K562 (cell line): ENCODE data around the gene POLD4. TPM values are rescaled to one million over a fixed set of nuclear protein-coding genes. Genes with fewer than 3 reads are reported as not detected.

Experiments used
- HNRNPL ChIP-seq: fragments of 200-400 bp; formaldehyde crosslinking; IDR thresholded peaks from 2 replicates; pipeline ENCODE4 v1.6.1; 2017; ENCODE audit warnings: low read depth, mild to moderate bottlenecking, low read length
- NCOA2 ChIP-seq, 2 experiments: fragments of 450-650 bp; IDR thresholded peaks; 2 replicates each; pipeline ENCODE4 v1.6.1; 2018; ENCODE audit warnings: mild to moderate bottlenecking in 2 of 2, moderate library complexity in 1 of 2; ENCODE audit not compliant: partially characterized antibody in 2 of 2
- SP1 ChIP-seq: sonication (generic); formaldehyde crosslinking; IDR thresholded peaks from 2 replicates; pipeline ENCODE4 v1.8.1; 2022; ENCODE audit warnings: mild to moderate bottlenecking, missing genetic modification reagents
- SRSF3 ChIP-seq: fragments of 200-400 bp; formaldehyde crosslinking; IDR thresholded peaks from 2 replicates; pipeline ENCODE4 v1.6.1; 2016; ENCODE audit warnings: mild to moderate bottlenecking, low read length, moderate library complexity; ENCODE audit not compliant: insufficient read depth
- ZFP30 ChIP-seq: fragments of 250-450 bp; sonication (Bioruptor Pico); IDR thresholded peaks from 2 replicates; pipeline ENCODE4 v1.8.0; 2022; ENCODE audit warnings: moderate library complexity, mild to moderate bottlenecking, inconsistent platforms, borderline replicate concordance
- ZNF551 ChIP-seq: fragments of 250-450 bp; sonication (Bioruptor Pico); IDR thresholded peaks from 2 replicates; pipeline ENCODE4 v1.5.0; 2021; ENCODE audit warnings: mild to moderate bottlenecking, moderate library complexity
- polyA plus RNA-seq, 8 experiments: library from polyadenylated mRNA; depleted of rRNA in 4 of 8; stranded (reverse) in 5 of 8; unstranded in 3 of 8; fragments of >200 nt; fragmentation: Nextera tagmentation in 2 of 8; fragmentation: Illumina TruSeq in 1 of 8; extraction: Ambion mirVana in 2 of 8; extraction: Trizol in 1 of 8; gene quantifications; 2 replicates each; pipeline versions ENCODE4 v1.2.1 to v1.2.3, GENCODE V29; 2011 to 2014; ENCODE audit warnings: inconsistent platforms in 1 of 8, missing spikeins in 1 of 8
- total RNA-seq, 7 experiments: library from RNA; depleted of rRNA in 6 of 7; stranded (reverse); fragments of >200 nt in 6 of 7; fragmentation: Illumina TruSeq in 2 of 7; extraction: Trizol in 2 of 7; gene quantifications; 2 replicates each; pipeline versions ENCODE4 v1.2.1 to v1.2.3, GENCODE V29; 2011 to 2021; ENCODE audit warnings: low replicate concordance in 1 of 7
- TF ChIP-seq, protein P1 (sequence below): fragments of 450-650 bp; IDR thresholded peaks from one replicate; pipeline ENCODE4 v1.6.1; 2018; ENCODE audit warnings: mild to moderate bottlenecking, moderate library complexity; ENCODE audit not compliant: partially characterized antibody
- TF ChIP-seq, protein P2 (sequence below): sonication (generic); formaldehyde crosslinking; IDR thresholded peaks from 2 replicates; pipeline ENCODE4 v1.9.0; 2022; ENCODE audit warnings: mild to moderate bottlenecking, missing genetic modification reagents
- TF ChIP-seq, protein P3 (sequence below): sonication (generic); formaldehyde crosslinking; IDR thresholded peaks from 2 replicates; pipeline ENCODE4 v1.4.0; 2020; ENCODE audit warnings: mild to moderate bottlenecking, missing genetic modification reagents
- TF ChIP-seq, protein P4 (sequence below), 3 experiments: fragments of 200-800 bp in 1 of 3; fragments of 250-450 bp in 1 of 3; fragments of 450-650 bp in 1 of 3; sonication (Bioruptor Pico) in 1 of 3; sonication (Bioruptor generic) in 1 of 3; formaldehyde crosslinking in 1 of 3; IDR thresholded peaks; 2 replicates each; pipeline versions ENCODE4 v1.6.1 to v1.8.0; 2016 to 2022; ENCODE audit warnings: mild to moderate bottlenecking in 2 of 3, missing genetic modification characterization in 2 of 3, missing compliant biosample characterization in 1 of 3, moderate library complexity in 1 of 3
- TF ChIP-seq, protein P5 (sequence below): sonication (generic); formaldehyde crosslinking; IDR thresholded peaks from 2 replicates; pipeline ENCODE4 v1.8.1; 2023; ENCODE audit warnings: mild to moderate bottlenecking, missing genetic modification reagents
- TF ChIP-seq, protein P6 (sequence below): fragments of 450-650 bp; IDR thresholded peaks from 2 replicates; pipeline ENCODE4 v1.6.1; 2016; ENCODE audit warnings: antibody characterized with exemption

POLD4 gene
- total and polyA plus RNA-seq, 9 of the 15 experiments (the other 6 are each of a cell fraction or from before 2014, with no cell fraction given) = 5.8 to 64.5 (median 18.3) TPM

DNA sequence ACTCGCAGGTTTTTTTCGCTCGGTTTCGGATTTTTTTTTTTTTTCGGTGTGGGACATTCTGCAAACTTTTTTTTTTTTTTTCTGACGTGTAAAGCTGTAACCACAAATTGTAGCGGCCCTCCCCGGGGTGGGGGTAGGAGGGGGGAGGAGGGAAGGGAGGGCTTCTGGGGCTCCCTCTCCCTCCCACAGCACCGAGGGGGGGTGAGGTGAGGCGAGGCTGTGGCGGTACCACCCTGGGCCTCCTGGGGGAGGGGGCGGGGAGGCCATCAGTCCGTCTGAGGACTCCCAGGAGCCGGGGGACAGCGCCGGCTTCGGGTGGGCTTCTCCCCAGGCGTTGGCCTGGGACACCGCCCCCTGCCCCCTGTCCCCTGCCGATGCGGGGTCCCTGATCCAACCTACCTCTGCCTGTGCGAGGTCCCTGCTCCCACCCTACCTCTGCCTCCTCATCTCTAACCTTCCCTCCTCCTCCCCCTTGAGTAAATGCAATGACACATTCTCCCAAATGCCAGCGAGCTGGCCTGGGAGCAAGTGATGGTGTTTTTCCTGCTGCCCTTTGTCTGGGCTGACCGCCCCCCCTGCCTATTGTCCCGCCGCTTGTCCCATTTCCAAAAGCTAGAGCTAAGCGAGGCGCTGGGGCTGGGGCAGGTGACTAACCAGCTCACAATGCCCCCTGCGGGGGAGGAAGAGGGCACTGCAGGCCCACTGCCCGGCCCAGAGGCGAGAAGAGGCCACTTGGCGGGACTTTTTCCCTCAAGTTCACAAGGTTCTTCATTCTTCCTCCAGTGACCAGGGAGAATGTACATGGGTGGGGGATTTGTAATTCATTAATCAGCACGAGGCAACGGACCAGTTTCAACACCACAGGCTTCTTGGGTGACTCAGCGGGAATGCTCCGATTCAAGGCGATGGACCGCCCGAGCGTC lies 20.6 kb upstream of the POLD4 start (continued):
- TF ChIP-seq, protein P1, sequence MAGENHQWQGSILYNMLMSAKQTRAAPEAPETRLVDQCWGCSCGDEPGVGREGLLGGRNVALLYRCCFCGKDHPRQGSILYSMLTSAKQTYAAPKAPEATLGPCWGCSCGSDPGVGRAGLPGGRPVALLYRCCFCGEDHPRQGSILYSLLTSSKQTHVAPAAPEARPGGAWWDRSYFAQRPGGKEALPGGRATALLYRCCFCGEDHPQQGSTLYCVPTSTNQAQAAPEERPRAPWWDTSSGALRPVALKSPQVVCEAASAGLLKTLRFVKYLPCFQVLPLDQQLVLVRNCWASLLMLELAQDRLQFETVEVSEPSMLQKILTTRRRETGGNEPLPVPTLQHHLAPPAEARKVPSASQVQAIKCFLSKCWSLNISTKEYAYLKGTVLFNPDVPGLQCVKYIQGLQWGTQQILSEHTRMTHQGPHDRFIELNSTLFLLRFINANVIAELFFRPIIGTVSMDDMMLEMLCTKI = no peak
- TF ChIP-seq SRSF3 (no peak), SP1 (CRISPR knock-in tag) (no peak; the same call in 1 of the 2 replicates), NCOA2 (IDR thresholded peaks at IDR 0.05; ENCODE audit: partially characterized antibody in 2 of 2) (no peak), ZFP30 (CRISPR knock-in tag) (no peak), ZNF551 (CRISPR knock-in tag) (no peak), HNRNPL (0 out of 2 replicates have a peak, but pooled peaks have one; percentile 42)
- TF ChIP-seq, protein P2, sequence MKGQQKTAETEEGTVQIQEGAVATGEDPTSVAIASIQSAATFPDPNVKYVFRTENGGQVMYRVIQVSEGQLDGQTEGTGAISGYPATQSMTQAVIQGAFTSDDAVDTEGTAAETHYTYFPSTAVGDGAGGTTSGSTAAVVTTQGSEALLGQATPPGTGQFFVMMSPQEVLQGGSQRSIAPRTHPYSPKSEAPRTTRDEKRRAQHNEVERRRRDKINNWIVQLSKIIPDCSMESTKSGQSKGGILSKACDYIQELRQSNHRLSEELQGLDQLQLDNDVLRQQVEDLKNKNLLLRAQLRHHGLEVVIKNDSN = peak; percentile 56
- TF ChIP-seq, protein P3, sequence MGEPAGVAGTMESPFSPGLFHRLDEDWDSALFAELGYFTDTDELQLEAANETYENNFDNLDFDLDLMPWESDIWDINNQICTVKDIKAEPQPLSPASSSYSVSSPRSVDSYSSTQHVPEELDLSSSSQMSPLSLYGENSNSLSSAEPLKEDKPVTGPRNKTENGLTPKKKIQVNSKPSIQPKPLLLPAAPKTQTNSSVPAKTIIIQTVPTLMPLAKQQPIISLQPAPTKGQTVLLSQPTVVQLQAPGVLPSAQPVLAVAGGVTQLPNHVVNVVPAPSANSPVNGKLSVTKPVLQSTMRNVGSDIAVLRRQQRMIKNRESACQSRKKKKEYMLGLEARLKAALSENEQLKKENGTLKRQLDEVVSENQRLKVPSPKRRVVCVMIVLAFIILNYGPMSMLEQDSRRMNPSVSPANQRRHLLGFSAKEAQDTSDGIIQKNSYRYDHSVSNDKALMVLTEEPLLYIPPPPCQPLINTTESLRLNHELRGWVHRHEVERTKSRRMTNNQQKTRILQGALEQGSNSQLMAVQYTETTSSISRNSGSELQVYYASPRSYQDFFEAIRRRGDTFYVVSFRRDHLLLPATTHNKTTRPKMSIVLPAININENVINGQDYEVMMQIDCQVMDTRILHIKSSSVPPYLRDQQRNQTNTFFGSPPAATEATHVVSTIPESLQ (CRISPR knock-in tag) = no peak
- TF ChIP-seq, protein P4, sequence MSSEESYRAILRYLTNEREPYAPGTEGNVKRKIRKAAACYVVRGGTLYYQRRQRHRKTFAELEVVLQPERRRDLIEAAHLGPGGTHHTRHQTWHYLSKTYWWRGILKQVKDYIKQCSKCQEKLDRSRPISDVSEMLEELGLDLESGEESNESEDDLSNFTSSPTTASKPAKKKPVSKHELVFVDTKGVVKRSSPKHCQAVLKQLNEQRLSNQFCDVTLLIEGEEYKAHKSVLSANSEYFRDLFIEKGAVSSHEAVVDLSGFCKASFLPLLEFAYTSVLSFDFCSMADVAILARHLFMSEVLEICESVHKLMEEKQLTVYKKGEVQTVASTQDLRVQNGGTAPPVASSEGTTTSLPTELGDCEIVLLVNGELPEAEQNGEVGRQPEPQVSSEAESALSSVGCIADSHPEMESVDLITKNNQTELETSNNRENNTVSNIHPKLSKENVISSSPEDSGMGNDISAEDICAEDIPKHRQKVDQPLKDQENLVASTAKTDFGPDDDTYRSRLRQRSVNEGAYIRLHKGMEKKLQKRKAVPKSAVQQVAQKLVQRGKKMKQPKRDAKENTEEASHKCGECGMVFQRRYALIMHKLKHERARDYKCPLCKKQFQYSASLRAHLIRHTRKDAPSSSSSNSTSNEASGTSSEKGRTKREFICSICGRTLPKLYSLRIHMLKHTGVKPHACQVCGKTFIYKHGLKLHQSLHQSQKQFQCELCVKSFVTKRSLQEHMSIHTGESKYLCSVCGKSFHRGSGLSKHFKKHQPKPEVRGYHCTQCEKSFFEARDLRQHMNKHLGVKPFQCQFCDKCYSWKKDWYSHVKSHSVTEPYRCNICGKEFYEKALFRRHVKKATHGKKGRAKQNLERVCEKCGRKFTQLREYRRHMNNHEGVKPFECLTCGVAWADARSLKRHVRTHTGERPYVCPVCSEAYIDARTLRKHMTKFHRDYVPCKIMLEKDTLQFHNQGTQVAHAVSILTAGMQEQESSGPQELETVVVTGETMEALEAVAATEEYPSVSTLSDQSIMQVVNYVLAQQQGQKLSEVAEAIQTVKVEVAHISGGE (CRISPR knock-in tag; IDR thresholded peaks at IDR 0.05) = peak in 1 of 3 experiments; percentile 19; a peak in 1 of 6 replicates
- TF ChIP-seq, protein P5, sequence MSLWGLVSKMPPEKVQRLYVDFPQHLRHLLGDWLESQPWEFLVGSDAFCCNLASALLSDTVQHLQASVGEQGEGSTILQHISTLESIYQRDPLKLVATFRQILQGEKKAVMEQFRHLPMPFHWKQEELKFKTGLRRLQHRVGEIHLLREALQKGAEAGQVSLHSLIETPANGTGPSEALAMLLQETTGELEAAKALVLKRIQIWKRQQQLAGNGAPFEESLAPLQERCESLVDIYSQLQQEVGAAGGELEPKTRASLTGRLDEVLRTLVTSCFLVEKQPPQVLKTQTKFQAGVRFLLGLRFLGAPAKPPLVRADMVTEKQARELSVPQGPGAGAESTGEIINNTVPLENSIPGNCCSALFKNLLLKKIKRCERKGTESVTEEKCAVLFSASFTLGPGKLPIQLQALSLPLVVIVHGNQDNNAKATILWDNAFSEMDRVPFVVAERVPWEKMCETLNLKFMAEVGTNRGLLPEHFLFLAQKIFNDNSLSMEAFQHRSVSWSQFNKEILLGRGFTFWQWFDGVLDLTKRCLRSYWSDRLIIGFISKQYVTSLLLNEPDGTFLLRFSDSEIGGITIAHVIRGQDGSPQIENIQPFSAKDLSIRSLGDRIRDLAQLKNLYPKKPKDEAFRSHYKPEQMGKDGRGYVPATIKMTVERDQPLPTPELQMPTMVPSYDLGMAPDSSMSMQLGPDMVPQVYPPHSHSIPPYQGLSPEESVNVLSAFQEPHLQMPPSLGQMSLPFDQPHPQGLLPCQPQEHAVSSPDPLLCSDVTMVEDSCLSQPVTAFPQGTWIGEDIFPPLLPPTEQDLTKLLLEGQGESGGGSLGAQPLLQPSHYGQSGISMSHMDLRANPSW = 0 out of 2 replicates have a peak, but pooled peaks have one; percentile 58
- TF ChIP-seq, protein P6, sequence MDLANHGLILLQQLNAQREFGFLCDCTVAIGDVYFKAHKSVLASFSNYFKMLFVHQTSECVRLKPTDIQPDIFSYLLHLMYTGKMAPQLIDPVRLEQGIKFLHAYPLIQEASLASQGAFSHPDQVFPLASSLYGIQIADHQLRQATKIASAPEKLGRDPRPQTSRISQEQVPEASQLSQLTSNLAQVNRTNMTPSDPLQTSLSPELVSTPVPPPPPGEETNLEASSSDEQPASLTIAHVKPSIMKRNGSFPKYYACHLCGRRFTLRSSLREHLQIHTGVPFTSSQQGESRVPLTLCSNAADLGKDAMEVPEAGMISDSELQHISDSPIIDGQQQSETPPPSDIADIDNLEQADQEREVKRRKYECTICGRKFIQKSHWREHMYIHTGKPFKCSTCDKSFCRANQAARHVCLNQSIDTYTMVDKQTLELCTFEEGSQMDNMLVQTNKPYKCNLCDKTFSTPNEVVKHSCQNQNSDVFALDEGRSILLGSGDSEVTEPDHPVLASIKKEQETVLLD = no peak
